ENCODE results near the gene AP4S1.

The AP4S1 gene

GRCh38 chr14:31142455-31143087 is 117.1 kb downstream of the AP4S1 start:
- peaks cover 42% of the 10 kb centered on the region for H3K36me3 ChIP-seq (ENCODE audit: low read length)

More at GRCh38 chr14:31142455-31143087, 117.1 kb downstream of the AP4S1 start:
- Histone ChIP-seq H3K4me3 (ENCODE audit: insufficient read depth, low read length, poor library complexity, severe bottlenecking) (no peak overlapping the region), H3F3A (ENCODE audit: insufficient read depth) (peaks cover 10% of the 10 kb centered on the region; the same call in 1 of the 2 replicates), H3K27me3 (ENCODE audit: low read length) (no peaks in the 10 kb centered on the region), H3K79me2 (ENCODE audit: insufficient read depth, low read length) (no peaks in the 10 kb centered on the region), H2AFZ (ENCODE audit: low read depth, low read length, severe bottlenecking) (no peak overlapping the region), H3K9me3 (ENCODE audit: insufficient read depth, low read length) (no peaks in the 10 kb centered on the region), H3K9ac (ENCODE audit: low read length) (no peak overlapping the region), H3K27ac (ENCODE audit: low read depth, low read length) (no peak overlapping the region), H3K9me2 (replicated peaks; ENCODE audit: insufficient read depth, low read length) (no peaks in the 10 kb centered on the region), H3K4me2 (ENCODE audit: low read depth, low read length, poor library complexity, severe bottlenecking) (no peak overlapping the region), H4K20me1 (ENCODE audit: low read depth, low read length) (no peaks in the 10 kb centered on the region)
- TF ChIP-seq EZH2phosphoT487 (conservative IDR thresholded peaks at IDR 0.05; ENCODE audit: low read length), result no peak
- no peak for TF ChIP-seq CTCF (IDR thresholded peaks at IDR 0.05; ENCODE audit: insufficient read depth, low read length, poor library complexity, severe bottlenecking)

Measured in SU-DHL-6 (cell line).